ENCODE data around the gene CASKIN1.
"Not testable (repeated sequence)": the region's sequence is repeated elsewhere in the genome, so short reads cannot be mapped to it uniquely, and the experiment has no call there.

The CASKIN1 gene

GRCh38 chr16:2135071-2135470 is 61.3 kb downstream of the CASKIN1 start:
- DNase-seq (ENCODE audit: low read depth, low spot score) = not testable (repeated sequence)

- not testable (repeated sequence) for DNase-seq (ENCODE audit: low read depth, low spot score)
These were observed 62.6 kb downstream of the CASKIN1 start for GRCh38 chr16:2133797-2134196.

GRCh38 chr16:2129890-2130447 is 66.4 kb downstream of the CASKIN1 start:
- DNase-seq (ENCODE audit: low read depth, low spot score) = not testable (repeated sequence)

- not testable (repeated sequence) for DNase-seq (ENCODE audit: low read depth, low spot score)
These were observed 67.2 kb downstream of the CASKIN1 start for GRCh38 chr16:2129251-2129650.

GRCh38 chr16:2127630-2128280 is 68.7 kb downstream of the CASKIN1 start:
- DNase-seq (ENCODE audit: low read depth, low spot score) = not testable (repeated sequence)
